Measurements from ENCODE around the gene ARHGEF19. TPM values are rescaled to one million over a fixed set of nuclear protein-coding genes. Genes with fewer than 3 reads are reported as not detected.

Gene ARHGEF19
- total and polyA plus RNA-seq, 2 of the 4 experiments (the other 2 are of a cell fraction) = 4.5 to 16.8 TPM

- H3K4me1 ChIP-seq (ENCODE audit: control insufficient read depth, insufficient read depth, low read length) = peaks cover 5% of the 10 kb centered on the region; the same call in 1 of the 2 replicates
- H3K23ac ChIP-seq (ENCODE audit: low read depth, low read length) = 0 out of 2 replicates have a peak overlapping the region, but pooled peaks have one; percentile 2
- dilution Hi-C loops (cut with HindIII; ENCODE audit: low sequenced_read_pairs, unreplicated experiment) (no loop called here), intact Hi-C loops (cut with micrococcal nuclease) (no loop called here), in situ Hi-C loops (cut with MboI; ENCODE audit: low sequenced_read_pairs) (no loop called here)
- H3K9me1 ChIP-seq (ENCODE audit: insufficient read depth, low read length) = peaks cover 9% of the 10 kb centered on the region
- DNase-seq (no peak), ATAC-seq (ENCODE audit: low read depth) (no peak)
- H3K27ac ChIP-seq (ENCODE audit: insufficient read depth, low read length) = no peak overlapping the region
- peak overlapping the region; percentile 96 for H2AK5ac ChIP-seq (ENCODE audit: low read depth, low read length)
- H3K4me3 ChIP-seq (ENCODE audit: insufficient read depth, low read depth, low read length) = no peak overlapping the region
- no peak overlapping the region for H3K4me2 ChIP-seq (ENCODE audit: low read depth, low read length)
- H2BK120ac ChIP-seq (ENCODE audit: low read depth, low read length) = peak overlapping the region; percentile 31
- no peaks in the 10 kb centered on the region for H3K27me3 ChIP-seq (ENCODE audit: control insufficient read depth, insufficient read depth, low read length)
- H3K9ac ChIP-seq (ENCODE audit: low read depth, low read length) = no peak overlapping the region
- H4K8ac ChIP-seq (ENCODE audit: low read depth in 2 of 2, low read length in 2 of 2) = peak overlapping the region in 1 of 2 experiments; percentile 13; a peak in 1 of 4 replicates
- H3K79me1 ChIP-seq (ENCODE audit: low read depth in 1 of 2, low read length in 2 of 2) = peaks cover 0 to 7% of the 10 kb centered on the region in 2 experiments; a peak in 1 of 4 replicates
- H4K5ac ChIP-seq (ENCODE audit: low read depth, low read length) = no peak overlapping the region
- peak overlapping the region; percentile 50 for H4K91ac ChIP-seq (ENCODE audit: insufficient read depth, low read depth, low read length)
- peak overlapping the region; percentile 57; the same call in 1 of the 2 replicates for H3K4ac ChIP-seq (ENCODE audit: low read depth, low read length)
- peak overlapping the region; percentile 71; the same call in 1 of the 2 replicates for H2BK20ac ChIP-seq (ENCODE audit: low read depth, low read length)
- H4K20me1 ChIP-seq (ENCODE audit: insufficient read depth, low read length) = no peaks in the 10 kb centered on the region
- TF ChIP-seq BHLHE40 (IDR thresholded peaks at IDR 0.05; ENCODE audit: low read depth, low read length) = no peak
- TF ChIP-seq POLR2A (IDR thresholded peaks at IDR 0.05; ENCODE audit: low read depth, low read length) = no peak
- no peak for TF ChIP-seq MAZ (IDR thresholded peaks at IDR 0.05; ENCODE audit: borderline replicate concordance, low read depth, low read length)
- no peak for TF ChIP-seq CHD1 (IDR thresholded peaks at IDR 0.05; ENCODE audit: low read depth, low read length)
- TF ChIP-seq RCOR1 (IDR thresholded peaks at IDR 0.05; ENCODE audit: insufficient replicate concordance, low read length) = no peak
- TF ChIP-seq NFE2L2 (IDR thresholded peaks at IDR 0.05; ENCODE audit: low read depth, low read length) = no peak
- no peak for TF ChIP-seq RFX5 (IDR thresholded peaks at IDR 0.05; ENCODE audit: low read depth, low read length)
- TF ChIP-seq ELK1 (IDR thresholded peaks at IDR 0.05; ENCODE audit: borderline replicate concordance, low read depth, low read length) = no peak
- H3K14ac ChIP-seq (replicated peaks; ENCODE audit: low read depth, low read length) = peak overlapping the region; percentile 7; the same call in 1 of the 2 replicates
- H3K18ac ChIP-seq (ENCODE audit: low read depth, low read length) = no peak overlapping the region
- WGBS, 2 experiments (ENCODE audit: extremely low coverage in 2 of 2, insufficient read length in 1 of 2) = no CpG with 5 or more reads among the region's 5 CpGs
- peak overlapping the region; percentile 67; the same call in 2 of the 3 replicates for H2BK15ac ChIP-seq (ENCODE audit: low read depth, low read length)
- peak overlapping the region; percentile 88 for H2AK9ac ChIP-seq (replicated peaks; ENCODE audit: low read depth, low read length, poor library complexity)
- CTCF ChIA-PET = interaction anchor here (0.9 kb wide), 1 partner anchor 13 kb away, joined by 3 read pairs; no protein-coding TSS in a partner anchor
- H3K56ac ChIP-seq (ENCODE audit: extremely low read depth, insufficient read depth, low read length) = no peak overlapping the region
- no peaks in the 10 kb centered on the region for H3K9me3 ChIP-seq (ENCODE audit: control insufficient read depth, insufficient read depth, low read length)
- no peaks in the 10 kb centered on the region for H3K36me3 ChIP-seq (ENCODE audit: control insufficient read depth, insufficient read depth, low read length)
- BruUV-seq (replicated peaks) = no TSS peak
- no peak overlapping the region for H2BK5ac ChIP-seq (ENCODE audit: low read depth, low read length, poor library complexity, severe bottlenecking)
- H2AFZ ChIP-seq (replicated peaks; ENCODE audit: low read length, poor library complexity) = peak overlapping the region; percentile 26
- POLR2A ChIA-PET (ENCODE audit: unreplicated experiment) = no interaction called here
Measured at GRCh38 chr1:16165073-16165364, 47.4 kb downstream of the ARHGEF19 start.
